GM18505 (cell line): Measurements from ENCODE around the gene FAM78A.
"Not testable (repeated sequence)": the region's sequence is repeated elsewhere in the genome, so short reads cannot be mapped to it uniquely, and the experiment has no call there.

ENCODE experiments used
- ATAC-seq: cut with Tn5 transposase; IDR thresholded peaks from one replicate; pipeline ENCODE4 v1.9.1; 2021; ENCODE audit not compliant: unreplicated experiment
- POLR2A ChIP-seq: IDR thresholded peaks from 4 replicates; pipeline ENCODE4 v1.6.1; 2011; ENCODE audit warnings: borderline replicate concordance; ENCODE audit not compliant: insufficient read depth, insufficient read length; ENCODE audit errors: extremely low read depth

FAM78A gene

DNA sequence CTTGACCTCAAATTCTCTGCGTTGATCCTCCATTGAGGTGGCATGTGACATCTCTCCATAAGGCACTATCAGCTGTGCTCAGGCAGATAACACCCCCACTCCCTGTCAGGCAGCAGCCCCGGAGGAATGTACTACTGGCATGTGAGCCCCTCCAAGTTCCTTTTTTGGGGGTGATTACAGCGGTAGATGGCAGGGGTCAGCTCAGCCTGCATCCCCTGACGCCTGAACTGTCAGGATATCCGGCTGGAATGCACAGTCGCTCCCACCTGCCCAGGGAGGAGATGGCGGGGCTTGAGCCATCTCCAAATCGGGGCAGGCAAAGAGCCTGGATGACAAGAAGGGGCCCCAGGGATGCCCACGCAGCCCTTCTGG is 40.8 kb downstream of the FAM78A start:
- no peak for TF ChIP-seq POLR2A
- no peak for ATAC-seq

DNA sequence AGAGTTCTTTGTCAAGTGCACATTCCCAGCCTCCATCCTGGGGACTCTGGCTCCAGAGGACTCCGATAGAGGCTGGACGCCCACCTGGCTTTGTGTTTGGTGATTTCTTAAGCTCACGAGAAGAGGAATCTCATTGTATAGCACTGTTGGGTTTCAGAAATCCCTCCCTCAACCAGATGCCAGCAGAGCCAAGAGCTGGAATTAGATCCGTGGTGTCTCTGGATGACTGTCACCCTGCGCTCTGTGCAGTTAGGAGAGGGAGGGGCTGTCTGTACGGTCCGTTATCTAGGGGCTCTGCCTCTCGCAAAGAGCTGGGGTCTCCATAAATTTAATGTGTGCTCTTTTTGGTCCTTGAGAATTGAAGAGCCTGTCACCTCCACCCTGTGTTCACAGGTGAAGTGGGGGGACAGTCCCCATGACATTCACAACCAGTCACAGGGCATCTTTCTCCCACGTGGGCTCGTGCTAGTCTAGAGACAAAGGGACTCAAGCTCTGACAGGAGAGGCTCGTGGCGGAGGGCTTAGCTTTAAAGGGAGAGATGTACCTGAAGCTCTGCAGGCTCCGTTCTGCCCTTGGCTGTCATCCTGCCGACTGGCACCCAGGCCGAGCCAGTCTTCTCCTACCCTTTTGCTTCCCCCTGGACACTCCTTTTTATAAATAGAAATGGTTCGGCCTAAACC is 41.4 kb downstream of the FAM78A start:
- ATAC-seq = no peak
- no peak for TF ChIP-seq POLR2A

DNA sequence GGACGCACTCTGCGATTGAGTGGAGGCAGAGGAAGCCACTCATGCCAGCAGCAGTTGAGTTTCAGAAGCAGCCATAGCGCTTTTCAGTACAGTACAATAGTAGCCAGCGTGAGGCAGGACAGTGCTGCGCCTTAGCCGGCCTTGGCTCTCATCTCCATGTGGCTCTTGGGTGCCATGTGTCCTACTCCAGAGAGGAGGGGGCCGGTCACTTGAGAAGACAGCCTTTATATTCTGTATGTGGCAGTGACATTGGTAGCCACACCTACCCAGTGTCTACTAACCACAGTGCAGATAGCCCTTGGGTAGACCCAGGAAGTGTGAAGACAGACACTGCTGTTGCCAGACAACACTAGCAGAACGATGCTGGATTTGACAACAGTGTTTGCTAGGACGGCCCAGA is 42.3 kb downstream of the FAM78A start:
- TF ChIP-seq POLR2A = no peak
- ATAC-seq = no peak

DNA sequence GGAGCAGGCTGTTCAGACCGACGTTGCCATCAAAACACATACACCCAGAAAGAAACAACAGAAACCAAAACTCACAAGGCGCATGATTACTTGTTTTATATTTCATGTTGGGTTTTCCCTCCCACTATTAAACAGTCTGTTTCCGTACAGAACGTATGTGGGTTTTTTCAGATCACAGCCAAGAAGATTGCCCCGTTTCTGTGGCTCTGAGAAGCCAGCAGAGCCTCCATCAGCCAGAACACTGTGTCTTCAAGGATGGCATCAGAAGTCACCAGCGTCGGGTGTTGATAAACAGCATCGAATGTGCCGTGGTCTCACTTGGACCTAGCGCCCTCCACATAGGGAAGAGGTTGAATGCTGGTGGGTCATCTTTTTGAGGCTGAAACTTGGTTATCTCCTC is 42.8 kb downstream of the FAM78A start:
- no peak for ATAC-seq
- TF ChIP-seq POLR2A = no peak

DNA sequence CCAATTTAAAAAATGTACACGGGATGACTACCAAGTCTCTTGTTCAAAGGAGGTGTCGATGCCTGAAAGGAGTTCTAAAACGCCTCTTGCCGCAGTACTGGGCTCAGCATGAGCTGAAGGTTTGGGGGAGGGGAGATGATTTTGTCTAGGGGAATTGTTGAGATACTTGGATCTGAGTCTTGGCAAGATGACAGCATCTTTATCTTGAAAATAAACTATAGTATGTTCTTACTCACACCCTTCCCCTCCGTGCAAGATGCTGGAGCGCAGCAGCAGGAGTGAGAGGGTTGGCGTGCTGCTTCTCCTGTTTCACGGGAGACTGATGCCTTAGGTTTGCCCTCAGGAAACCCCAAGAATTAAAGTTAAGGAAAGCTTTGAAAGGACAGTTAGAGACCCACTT is 47.3 kb downstream of the FAM78A start:
- no peak for TF ChIP-seq POLR2A
- ATAC-seq = no peak

DNA sequence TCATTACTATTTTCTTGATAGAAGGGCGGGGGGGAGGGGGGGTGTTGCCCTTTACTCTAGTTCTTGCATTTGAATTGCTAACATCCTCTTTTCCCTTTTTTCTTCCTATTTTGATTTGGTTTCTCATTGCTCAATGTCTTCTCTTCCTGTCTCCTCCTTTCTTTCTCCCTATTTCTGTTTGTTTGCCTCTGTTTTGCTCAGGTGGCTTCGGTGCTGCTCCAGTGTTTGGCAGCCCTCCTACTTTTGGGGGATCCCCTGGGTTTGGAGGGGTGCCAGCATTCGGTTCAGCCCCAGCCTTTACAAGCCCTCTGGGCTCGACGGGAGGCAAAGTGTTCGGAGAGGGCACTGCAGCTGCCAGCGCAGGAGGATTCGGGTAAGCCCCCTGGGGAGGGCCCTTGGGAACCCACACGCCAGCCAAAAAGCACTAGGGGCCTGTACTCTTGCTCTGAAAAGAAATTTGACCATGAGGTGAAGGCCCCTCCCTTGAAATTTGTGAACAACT is 48.3 kb downstream of the FAM78A start:
- TF ChIP-seq POLR2A = no peak
- ATAC-seq = no peak

DNA sequence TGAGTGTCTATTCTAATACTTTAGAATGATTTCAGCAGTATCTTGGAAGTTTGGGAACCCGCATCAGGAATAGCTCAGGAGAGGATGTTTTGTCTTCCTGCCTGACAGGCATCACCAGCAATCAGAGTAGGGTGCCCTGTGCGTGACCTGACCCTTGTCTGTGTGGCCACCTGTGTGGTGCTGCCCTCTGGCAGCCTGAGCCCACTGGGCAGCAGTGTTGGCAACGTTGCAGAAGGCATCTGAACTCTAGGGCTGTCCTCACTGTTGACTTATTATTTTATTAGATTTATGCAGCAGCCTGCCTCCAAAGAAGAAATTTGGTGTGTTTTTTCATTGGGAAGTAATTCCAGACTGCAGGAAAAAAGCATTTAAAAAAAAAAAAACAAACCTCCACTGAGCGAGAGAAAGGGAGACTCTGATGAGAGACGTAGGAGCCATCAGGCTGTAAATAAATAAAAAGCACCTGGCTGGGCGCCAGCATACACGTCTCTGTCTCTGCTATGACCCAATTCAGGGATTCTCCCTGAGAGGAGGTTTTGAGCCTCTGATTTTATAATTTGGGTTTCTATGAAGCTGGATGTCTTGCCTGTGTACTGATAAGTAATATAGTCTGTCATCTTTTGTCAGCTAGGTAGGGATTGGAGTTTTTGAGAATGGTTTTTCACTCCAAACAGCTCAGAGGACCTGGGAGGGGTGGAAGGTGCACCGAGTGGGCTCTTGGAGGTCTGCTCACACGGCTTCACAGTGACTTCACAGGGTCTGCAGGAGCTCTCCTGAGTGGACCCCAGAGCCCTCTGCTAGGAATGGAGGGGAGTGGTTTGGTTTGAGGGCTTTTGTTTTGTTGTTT is 49.0 kb downstream of the FAM78A start:
- ATAC-seq = no peak

DNA sequence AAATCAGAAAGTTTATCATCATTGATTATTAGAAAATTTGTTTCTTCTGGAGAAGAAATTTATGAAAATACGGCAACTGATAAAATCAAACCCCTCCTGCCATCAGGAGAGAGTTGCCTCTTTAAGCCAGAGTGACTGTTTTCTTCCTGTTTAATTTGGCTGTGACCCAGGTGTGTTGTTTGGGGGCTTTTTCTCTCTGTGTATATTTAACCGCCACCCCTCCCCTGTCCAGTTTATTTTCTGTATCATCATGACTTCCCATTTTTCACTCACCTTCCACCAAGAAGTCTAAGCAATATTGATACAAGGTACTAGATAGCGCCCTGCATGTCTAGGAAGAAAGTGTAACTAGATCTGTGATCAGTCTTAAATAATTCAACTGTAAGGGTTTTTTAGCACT is 50.1 kb downstream of the FAM78A start:
- ATAC-seq = no peak
- TF ChIP-seq POLR2A = no peak

More for the DNA sequence above, 49.0 kb downstream of the FAM78A start:
- no peak for TF ChIP-seq POLR2A

DNA sequence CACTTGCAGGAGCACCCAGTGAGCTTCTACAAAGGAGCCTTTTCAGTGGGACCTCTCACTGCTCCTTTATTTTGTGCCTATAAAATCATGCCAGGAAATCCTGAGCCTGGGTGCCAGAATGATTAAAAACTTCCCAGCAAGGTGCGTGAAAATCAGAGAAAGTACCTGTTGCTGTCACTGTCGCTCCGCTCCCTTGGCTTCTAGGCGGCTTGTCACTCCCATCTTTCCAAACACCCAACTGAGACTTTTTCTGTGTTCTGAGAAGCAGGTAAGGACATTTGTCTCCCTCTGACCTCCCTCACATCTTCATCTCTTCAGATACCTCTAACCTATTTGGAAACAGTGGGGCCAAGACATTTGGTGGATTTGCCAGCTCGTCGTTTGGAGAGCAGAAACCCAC is 53.9 kb downstream of the FAM78A start:
- TF ChIP-seq POLR2A = no peak
- no peak for ATAC-seq

DNA sequence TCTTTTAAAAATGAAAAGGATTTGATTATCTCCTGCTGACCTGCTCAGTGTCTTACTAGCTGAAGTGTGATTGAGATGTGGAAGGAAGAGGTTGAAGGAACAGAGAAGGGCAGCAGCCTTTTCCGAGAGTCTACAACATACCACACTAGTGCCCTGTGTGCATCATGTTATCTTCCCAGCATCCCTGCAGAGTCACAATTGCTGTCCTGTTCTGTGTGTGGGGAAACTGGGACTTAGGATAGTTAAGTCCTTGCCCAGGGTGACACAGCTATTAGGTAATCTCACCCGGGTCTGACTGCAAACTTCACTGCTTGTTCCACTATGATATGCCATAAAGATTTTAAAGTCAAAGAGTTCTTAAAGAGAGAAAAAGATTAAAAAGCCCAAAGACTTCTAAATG is 55.8 kb downstream of the FAM78A start:
- no peak for ATAC-seq
- TF ChIP-seq POLR2A = no peak

DNA sequence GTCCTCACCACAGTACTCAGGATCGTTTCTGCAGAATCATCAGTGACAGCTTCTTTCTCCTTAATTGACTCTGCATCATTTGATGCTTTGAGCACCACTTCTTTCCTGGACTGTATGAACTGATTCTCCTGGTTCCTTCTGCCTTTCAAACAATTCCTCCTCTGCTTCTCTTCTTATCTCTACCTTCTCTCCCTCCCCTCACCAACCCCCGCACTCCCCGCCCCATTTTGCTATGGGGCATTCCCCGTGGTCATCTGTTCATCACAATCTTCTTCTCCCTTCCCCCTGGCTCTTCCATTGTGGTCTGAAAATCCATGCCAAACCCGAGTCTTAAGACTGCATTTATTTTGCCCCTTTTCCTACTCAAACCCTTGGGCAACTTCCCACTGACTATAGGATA is 57.9 kb downstream of the FAM78A start:
- no peak for TF ChIP-seq POLR2A
- no peak for ATAC-seq

DNA sequence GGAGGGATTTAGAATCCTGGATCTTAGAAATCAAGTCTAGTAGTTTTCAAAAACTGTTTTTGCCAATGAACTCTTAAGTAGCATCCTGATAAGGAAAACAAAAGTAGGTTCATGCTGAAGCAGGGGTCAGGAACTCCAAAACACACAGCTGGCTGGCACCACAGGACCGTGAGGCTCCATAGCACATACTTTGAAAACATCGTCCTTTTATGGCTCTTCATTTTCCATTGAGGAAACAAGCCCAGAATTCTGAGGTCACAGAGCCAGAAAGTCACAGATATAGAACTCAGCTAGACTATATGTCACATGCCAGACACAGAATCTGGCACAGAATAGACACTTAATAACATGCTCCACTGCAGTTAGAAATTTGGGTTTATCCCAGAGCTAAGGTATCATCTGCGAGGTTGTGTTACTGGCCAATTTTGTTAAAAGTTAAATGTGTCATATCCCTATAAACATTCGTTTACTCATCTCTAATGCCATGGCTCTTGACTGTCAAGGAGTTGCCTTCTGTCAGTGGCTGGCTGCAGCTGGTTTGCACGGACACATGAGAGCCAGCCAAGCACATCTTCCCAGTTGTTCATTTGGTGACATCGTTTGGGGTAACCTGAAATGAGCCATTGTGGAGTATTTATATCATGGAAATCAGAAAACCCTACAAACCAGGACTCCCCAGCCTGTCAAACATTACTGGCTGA is 58.8 kb downstream of the FAM78A start:
- no peak for TF ChIP-seq POLR2A

DNA sequence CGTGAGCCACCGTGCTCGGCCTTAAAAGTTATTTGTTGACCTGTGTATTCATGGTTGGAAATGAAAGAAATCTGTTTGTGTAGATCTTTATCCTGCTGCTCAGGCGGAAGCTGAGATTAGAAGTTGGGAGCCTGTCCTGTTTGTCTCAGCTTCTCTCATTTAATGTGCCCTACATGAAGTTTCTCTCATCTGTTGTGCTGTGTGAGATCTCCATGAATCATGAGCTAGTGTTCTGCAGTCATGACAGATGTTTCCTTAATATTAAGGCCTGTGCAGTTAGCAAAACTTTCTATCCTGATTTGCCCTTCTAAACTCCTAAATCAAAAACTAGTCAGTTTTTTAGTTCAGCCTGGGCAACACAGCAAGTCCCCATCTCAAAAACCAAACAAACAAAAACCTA is 59.5 kb downstream of the FAM78A start:
- TF ChIP-seq POLR2A = no peak
- no peak for ATAC-seq

More for the DNA sequence above, 58.8 kb downstream of the FAM78A start:
- no peak for ATAC-seq

DNA sequence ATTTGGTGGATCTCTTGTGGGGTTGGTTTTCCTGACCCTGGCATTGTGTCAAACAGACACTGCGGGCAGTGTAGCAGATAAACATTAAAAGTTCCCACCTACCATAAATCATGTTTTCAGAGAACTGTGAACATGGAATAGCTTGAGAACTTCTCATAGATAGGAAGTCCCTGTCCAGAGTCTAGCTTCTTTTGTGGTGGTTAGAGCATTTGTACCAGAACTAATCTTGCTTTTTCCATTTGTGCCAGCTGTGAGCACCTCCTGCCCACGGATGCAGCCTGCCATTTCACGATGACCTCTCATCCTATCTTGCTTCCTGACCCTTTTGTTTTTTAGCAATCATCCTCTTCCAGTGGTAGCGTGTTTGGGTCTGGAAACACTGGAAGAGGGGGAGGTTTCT is 61.4 kb downstream of the FAM78A start:
- TF ChIP-seq POLR2A = no peak
- ATAC-seq = no peak

DNA sequence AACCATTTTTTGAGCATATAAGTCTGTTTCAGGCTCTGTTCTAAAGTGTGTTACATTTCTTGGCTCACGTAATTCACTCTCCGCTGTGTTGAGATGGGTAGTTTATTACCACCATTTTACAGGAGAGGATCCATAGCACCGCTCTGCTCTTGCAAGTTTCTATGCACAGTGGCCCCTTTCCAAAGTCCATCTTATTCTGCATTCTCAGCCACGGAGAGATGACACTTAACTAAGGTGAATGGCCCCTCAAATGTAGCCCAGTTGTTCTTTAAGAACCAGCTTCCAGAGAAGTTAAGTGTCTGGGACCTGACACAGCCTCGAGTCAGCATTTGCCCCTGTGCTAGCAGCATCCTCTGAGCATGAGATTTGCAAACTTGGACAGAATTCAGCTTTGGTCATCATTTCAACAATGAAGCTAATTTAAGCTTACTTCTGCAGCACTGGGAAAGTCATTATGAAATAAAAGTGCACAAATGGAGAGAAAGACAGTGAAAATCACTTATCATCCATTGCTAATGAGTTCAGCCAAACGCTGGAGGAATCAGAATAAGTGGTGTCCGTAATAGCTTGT is 61.9 kb downstream of the FAM78A start:
- ATAC-seq = no peak
- TF ChIP-seq POLR2A = no peak

DNA sequence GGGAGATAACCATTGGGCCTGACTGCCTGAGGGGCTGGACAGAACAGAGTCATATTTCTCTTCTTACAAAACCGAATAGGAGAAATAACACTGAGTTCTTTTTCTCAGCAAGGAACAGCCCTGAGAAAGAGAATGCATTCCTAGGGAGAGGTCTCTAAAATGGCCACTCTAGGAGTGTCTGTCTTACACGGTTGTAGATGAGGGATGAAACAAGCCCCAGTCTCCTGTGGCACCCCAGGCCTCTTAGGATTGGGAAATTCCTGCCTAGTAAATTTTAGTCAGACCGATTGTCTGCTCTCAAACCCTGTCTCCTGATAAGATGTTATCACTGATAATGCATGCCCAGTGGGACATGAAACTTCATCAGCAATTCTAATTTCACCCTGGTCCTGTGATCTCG is 64.4 kb downstream of the FAM78A start:
- not testable (repeated sequence) for ATAC-seq
